Activated CD4-positive, alpha-beta T cell treated with anti-CD3 and anti-CD28 coated beads for 4 hours (primary cell): ENCODE data around the gene SLC7A6.
A peak's percentile ranks its signal among the peaks of the same experiment; 100 is the strongest.

Experiments used
- DNase-seq, 2 donors: peaks; one replicate each; pipeline ENCODE4 v3.0.0-alpha.2; 2020

Gene SLC7A6

GRCh38 chr16:68264128-68265077 is at the start of gene SLC7A6:
Gene SLC7A6, plus strand, starts transcription at chr16:68264526. Its CDS starts 10,201 bp downstream, at chr16:68274727.
- DNase-seq, result peak; percentile 84 to 87

- DNase-seq, result no peak
These were observed 49.6 kb upstream of the SLC7A6 start for GRCh38 chr16:68214726-68215125.

GRCh38 chr16:68215302-68215701 is 49.0 kb upstream of the SLC7A6 start:
- no peak for DNase-seq

GRCh38 chr16:68216240-68216639 is 48.1 kb upstream of the SLC7A6 start:
- no peak for DNase-seq

GRCh38 chr16:68217506-68217905 is 46.8 kb upstream of the SLC7A6 start:
- no peak for DNase-seq

GRCh38 chr16:68219725-68220351 is 44.5 kb upstream of the SLC7A6 start:
- no peak for DNase-seq

- DNase-seq, result no peak
These were observed 41.3 kb upstream of the SLC7A6 start for GRCh38 chr16:68223072-68223471.

- DNase-seq, result no peak
These were observed 38.2 kb upstream of the SLC7A6 start for GRCh38 chr16:68226116-68226515.

GRCh38 chr16:68227183-68227793 is 37.0 kb upstream of the SLC7A6 start:
- DNase-seq, result no peak

- DNase-seq, result no peak
These were observed 36.3 kb upstream of the SLC7A6 start for GRCh38 chr16:68227850-68228553.

GRCh38 chr16:68228652-68229051 is 35.7 kb upstream of the SLC7A6 start:
- DNase-seq, result no peak

GRCh38 chr16:68229431-68230175 is 34.7 kb upstream of the SLC7A6 start:
- peak in 1 of 2 donors; percentile 57 for DNase-seq

GRCh38 chr16:68230176-68230571 is 34.2 kb upstream of the SLC7A6 start:
- no peak for DNase-seq

GRCh38 chr16:68230956-68231355 is 33.4 kb upstream of the SLC7A6 start:
- DNase-seq, result no peak

GRCh38 chr16:68231384-68232136 is 32.8 kb upstream of the SLC7A6 start:
- no peak for DNase-seq

- DNase-seq, result no peak
These were observed 32.0 kb upstream of the SLC7A6 start for GRCh38 chr16:68232335-68232734.

GRCh38 chr16:68233085-68233834 is 31.1 kb upstream of the SLC7A6 start:
- DNase-seq, result peak in 1 of 2 donors; percentile 33

GRCh38 chr16:68233835-68234187 is 30.5 kb upstream of the SLC7A6 start:
- DNase-seq, result no peak

GRCh38 chr16:68234188-68235107 is 29.9 kb upstream of the SLC7A6 start:
- no peak for DNase-seq
